GM19351 (cell line): ENCODE data around the gene PNLIPRP1.

ENCODE experiments used
- ATAC-seq: cut with Tn5 transposase; IDR thresholded peaks from one replicate; pipeline ENCODE4 v1.9.1; 2021; ENCODE audit warnings: mild to moderate bottlenecking, moderate library complexity; ENCODE audit not compliant: unreplicated experiment

Gene PNLIPRP1

GRCh38 chr10:116590590-116591444 lies at the start of gene PNLIPRP1:
PNLIPRP1 (plus strand) TSS chr10:116590959; CDS start chr10:116591130, 171 bp downstream.
- no peak for ATAC-seq

- no peak for ATAC-seq
Measured at GRCh38 chr10:116542007-116542677, 48.6 kb upstream of the PNLIPRP1 start.

- ATAC-seq: no peak
Measured at GRCh38 chr10:116545122-116545521, 45.6 kb upstream of the PNLIPRP1 start.

- no peak for ATAC-seq
Measured at GRCh38 chr10:116545756-116546155, 45.0 kb upstream of the PNLIPRP1 start, which contains the start of gene PNLIP. PNLIP (plus strand) TSS chr10:116545931; CDS start chr10:116546093, 162 bp downstream.

- ATAC-seq: no peak
Measured at GRCh38 chr10:116548301-116548700, 42.5 kb upstream of the PNLIPRP1 start.

- no peak for ATAC-seq
Measured at GRCh38 chr10:116553378-116553980, 37.3 kb upstream of the PNLIPRP1 start.

GRCh38 chr10:116554628-116555027 lies 36.1 kb upstream of the PNLIPRP1 start:
- no peak for ATAC-seq

GRCh38 chr10:116555880-116556279 lies 34.9 kb upstream of the PNLIPRP1 start:
- ATAC-seq: no peak

GRCh38 chr10:116557305-116557880 lies 33.4 kb upstream of the PNLIPRP1 start:
- ATAC-seq: no peak

GRCh38 chr10:116565534-116565933 lies 25.2 kb upstream of the PNLIPRP1 start:
- no peak for ATAC-seq

- no peak for ATAC-seq
Measured at GRCh38 chr10:116566932-116567331, 23.8 kb upstream of the PNLIPRP1 start.

- no peak for ATAC-seq
Measured at GRCh38 chr10:116567335-116567734, 23.4 kb upstream of the PNLIPRP1 start.

GRCh38 chr10:116574797-116575196 lies 16.0 kb upstream of the PNLIPRP1 start:
- ATAC-seq: no peak

GRCh38 chr10:116587878-116588591 lies 2.7 kb upstream of the PNLIPRP1 start:
- no peak for ATAC-seq

GRCh38 chr10:116588995-116589394 lies 1.8 kb upstream of the PNLIPRP1 start:
- no peak for ATAC-seq

- no peak for ATAC-seq
Measured at GRCh38 chr10:116589926-116590325, 833 bp upstream of the PNLIPRP1 start.

GRCh38 chr10:116593139-116593740 lies 2.5 kb downstream of the PNLIPRP1 start:
- no peak for ATAC-seq

- ATAC-seq: no peak
Measured at GRCh38 chr10:116594525-116595035, 3.8 kb downstream of the PNLIPRP1 start.

- no peak for ATAC-seq
Measured at GRCh38 chr10:116596062-116596461, 5.3 kb downstream of the PNLIPRP1 start.

- no peak for ATAC-seq
Measured at GRCh38 chr10:116597543-116597942, 6.8 kb downstream of the PNLIPRP1 start.
